GM12873 (cell line): ENCODE results near the gene WBP1L.

ENCODE experiments used
- CTCF ChIP-seq: IDR thresholded peaks from 2 replicates; pipeline ENCODE4 v1.5.1; 2012; ENCODE audit warnings: low read depth, mild to moderate bottlenecking, moderate library complexity, low read length, control low read depth; ENCODE audit not compliant: insufficient read depth; ENCODE audit errors: missing control alignments

WBP1L gene

GRCh38 chr10:102856758-102857424 is 113.1 kb downstream of the WBP1L start:
- TF ChIP-seq CTCF: no peak

- TF ChIP-seq CTCF: no peak
Measured at GRCh38 chr10:102859911-102860310, 116.2 kb downstream of the WBP1L start.

- no peak for TF ChIP-seq CTCF
Measured at GRCh38 chr10:102863660-102864059, 119.9 kb downstream of the WBP1L start.

- no peak for TF ChIP-seq CTCF
Measured at GRCh38 chr10:102865620-102866019, 121.9 kb downstream of the WBP1L start.
